NCI-H82 treated with DMSO at 0.1 percent for 48 hours (cell line): ENCODE results near the gene CPNE9.

Experiments
- DNase-seq: peaks from one replicate; lab custom pipeline; 2025; ENCODE audit not compliant: unreplicated experiment; lab: John Stamatoyannopoulos, UW

CPNE9 gene

GRCh38 chr3:9703736-9704346, at the start of gene CPNE9:
CPNE9 (plus strand) TSS chr3:9703833; CDS start chr3:9703997, 164 bp downstream.
- DNase-seq = no peak

DNA sequence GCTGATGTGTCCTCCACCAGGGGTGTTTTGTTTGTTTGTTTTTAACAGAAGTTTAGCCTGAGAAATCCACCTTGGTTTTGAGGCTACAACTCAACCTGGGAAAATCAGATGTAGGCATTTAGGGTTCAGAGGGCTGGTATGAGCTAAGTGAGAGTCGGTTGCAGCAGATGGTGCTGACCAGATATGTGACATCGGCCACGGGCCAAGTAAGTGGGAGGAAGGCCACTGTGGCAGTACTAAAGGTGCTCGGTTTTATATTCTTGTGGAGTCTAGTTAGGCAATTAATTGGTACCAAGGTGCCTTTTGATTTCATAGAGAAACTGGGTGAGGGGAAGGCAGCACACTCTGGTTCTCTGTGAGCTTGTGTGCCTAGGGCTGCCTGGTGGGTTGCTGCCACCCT, 43.8 kb upstream of the CPNE9 start:
- DNase-seq = no peak

DNA sequence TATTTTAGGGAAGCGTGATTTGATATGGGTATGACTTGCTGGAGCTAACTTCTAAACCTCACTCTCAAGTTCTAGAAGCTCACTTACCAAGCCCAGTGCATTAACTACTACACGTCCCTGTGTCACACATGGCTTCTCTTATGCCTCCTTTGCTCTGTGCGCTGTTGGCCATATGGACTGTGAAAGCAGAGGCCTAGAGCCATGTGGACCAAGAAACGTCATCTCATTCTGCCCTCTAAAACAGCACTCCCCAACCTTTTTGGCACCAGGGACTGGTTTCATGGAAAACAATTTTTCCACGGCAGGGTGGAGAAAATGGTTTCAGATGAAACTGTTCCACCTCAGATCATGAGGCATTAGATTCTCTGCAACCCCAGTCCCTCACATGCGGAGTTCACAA, 42.7 kb upstream of the CPNE9 start:
- no peak for DNase-seq

- no peak for DNase-seq
Observed at GRCh38 chr3:9664119-9664751, 39.4 kb upstream of the CPNE9 start.

GRCh38 chr3:9666704-9667445, 36.8 kb upstream of the CPNE9 start:
- DNase-seq = no peak

DNA sequence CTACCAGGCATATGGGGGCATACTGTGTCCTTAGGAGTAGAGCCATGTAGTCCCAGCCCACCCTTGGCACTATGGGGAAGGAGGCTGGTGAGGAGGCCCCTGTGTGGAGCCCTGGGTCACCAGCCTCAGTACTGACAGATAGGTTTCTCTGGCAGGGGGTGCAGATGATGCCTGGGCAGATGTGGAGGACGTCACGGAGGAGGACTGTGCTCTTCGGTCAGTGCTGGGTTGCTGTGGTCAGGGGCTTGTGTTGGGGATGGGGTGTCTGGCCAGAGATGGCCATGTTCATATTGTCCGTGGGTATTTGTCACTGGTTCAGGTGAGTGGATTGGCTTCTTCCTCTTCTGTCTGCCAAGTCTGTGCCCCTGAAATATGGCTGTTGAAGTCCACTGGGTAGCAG, 34.4 kb upstream of the CPNE9 start:
- DNase-seq = no peak

- DNase-seq = no peak
Observed at GRCh38 chr3:9669720-9670432, 33.8 kb upstream of the CPNE9 start.

DNA sequence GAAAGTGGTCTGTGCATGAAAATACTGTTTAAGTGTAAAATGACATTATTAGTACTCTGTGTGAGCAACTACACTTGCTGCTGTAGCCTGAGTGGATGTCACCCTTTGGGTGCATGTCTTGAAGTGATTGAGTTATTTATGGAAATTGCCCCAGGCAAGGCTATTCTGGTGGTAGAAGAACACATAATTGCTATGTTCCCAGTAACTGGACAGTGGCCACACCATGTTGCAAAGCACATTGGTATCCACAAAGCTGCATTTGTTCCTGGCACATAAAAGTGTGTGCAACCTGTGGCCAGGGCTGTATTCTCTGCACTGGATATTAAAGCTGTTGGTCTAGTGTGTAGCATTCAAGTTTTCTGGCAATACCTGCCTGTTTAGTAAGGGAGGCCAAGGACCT, 30.6 kb upstream of the CPNE9 start:
- no peak for DNase-seq

DNA sequence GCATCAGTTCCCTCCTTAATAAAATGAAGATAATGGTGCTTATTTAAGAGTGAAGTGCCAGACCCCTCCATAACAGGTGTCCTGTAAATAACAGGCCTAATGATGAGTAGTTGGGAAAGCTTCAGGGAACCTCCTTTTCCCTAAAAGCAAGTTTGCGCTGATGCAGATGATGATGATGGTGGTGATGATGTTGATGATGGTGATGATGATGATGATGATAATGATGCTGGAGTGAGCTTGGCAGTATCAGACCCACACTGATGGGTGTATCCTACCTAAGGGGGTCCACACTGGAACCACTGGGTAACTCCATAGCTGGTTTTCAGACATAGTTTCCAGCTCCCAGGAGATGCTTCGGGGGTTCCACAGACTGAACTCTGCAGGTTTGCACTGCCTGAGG, 29.9 kb upstream of the CPNE9 start:
- DNase-seq = no peak

- no peak for DNase-seq
Observed at GRCh38 chr3:9675736-9676290, 27.8 kb upstream of the CPNE9 start.

DNA sequence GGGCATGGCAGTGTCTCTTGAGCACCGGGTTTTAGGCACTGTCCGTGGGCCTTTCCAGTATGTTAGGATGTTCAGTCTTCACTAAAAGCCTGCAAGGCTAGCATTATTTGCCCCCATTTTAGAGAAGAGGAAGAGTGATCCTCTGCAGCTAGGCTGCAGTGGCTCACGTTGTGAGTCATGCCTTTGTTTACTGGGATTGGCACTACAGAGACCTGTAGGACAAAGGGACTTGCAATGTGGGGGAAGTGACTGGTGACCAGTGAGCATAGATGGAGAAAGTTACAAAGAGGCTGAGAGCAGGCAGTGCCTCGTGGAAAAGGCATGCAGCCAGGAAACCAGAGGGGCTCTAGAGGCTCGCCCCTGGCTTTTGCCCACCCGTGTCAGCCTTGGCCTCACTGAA, 26.8 kb upstream of the CPNE9 start:
- DNase-seq = no peak

- no peak for DNase-seq
Observed at GRCh38 chr3:9678493-9678892, 25.1 kb upstream of the CPNE9 start.

GRCh38 chr3:9679476-9680080, 24.1 kb upstream of the CPNE9 start:
- no peak for DNase-seq

GRCh38 chr3:9681011-9681722, 22.5 kb upstream of the CPNE9 start:
- DNase-seq = no peak

GRCh38 chr3:9681723-9682081, 21.9 kb upstream of the CPNE9 start:
- no peak for DNase-seq

- no peak for DNase-seq
Observed at GRCh38 chr3:9682096-9682495, 21.5 kb upstream of the CPNE9 start.

- DNase-seq = no peak
Observed at GRCh38 chr3:9683426-9683825, 20.2 kb upstream of the CPNE9 start.

GRCh38 chr3:9685216-9686049, 18.2 kb upstream of the CPNE9 start:
- no peak for DNase-seq

DNA sequence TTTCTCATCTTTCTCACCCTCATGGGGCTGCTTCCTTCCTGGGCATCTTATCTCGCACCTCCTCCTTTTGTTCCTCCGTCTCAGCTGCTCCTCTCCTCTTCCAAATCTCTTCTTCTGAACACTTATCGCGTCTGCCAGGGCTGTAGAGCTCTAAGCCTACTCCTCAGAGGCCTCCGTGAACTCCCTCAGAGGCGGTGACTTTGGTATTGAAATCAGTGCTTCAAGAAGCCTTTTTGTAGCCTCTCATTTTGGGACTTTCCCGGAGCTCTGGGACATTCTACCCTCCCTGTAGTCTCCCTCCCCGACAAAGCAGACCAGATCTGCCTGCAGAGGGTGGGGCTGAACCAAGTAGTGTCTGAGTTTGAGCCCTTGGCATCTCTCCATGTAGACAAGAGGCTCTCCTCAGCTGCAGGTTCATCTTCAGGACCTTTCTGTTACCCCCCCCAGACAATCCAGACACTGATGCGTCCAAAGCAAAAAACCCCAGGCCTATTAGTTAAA, 17.5 kb upstream of the CPNE9 start:
- no peak for DNase-seq
